HG03108 (cell line): ENCODE data around the gene STPG1.
"Not testable (repeated sequence)": the region's sequence is repeated elsewhere in the genome, so short reads cannot be mapped to it uniquely, and the experiment has no call there.

Experiments
- ATAC-seq: cut with Tn5 transposase; IDR thresholded peaks from one replicate; pipeline ENCODE4 v1.9.1; 2021; ENCODE audit warnings: moderate library complexity; ENCODE audit not compliant: unreplicated experiment

STPG1 gene

GRCh38 chr1:24413350-24414163 lies at the start of gene STPG1:
TSS of gene STPG1 (minus strand) at chr1:24413782. CDS start at chr1:24401388, 12,394 bp downstream.
- no peak for ATAC-seq

GRCh38 chr1:24462128-24462527 lies 48.5 kb upstream of the STPG1 start:
- not testable (repeated sequence) for ATAC-seq

GRCh38 chr1:24459551-24460266 lies 46.1 kb upstream of the STPG1 start:
- ATAC-seq = no peak

- no peak for ATAC-seq
Observed at GRCh38 chr1:24457866-24458265, 44.3 kb upstream of the STPG1 start.

GRCh38 chr1:24455272-24455671 lies 41.7 kb upstream of the STPG1 start:
- no peak for ATAC-seq

GRCh38 chr1:24454673-24455072 lies 41.1 kb upstream of the STPG1 start:
- ATAC-seq = no peak

GRCh38 chr1:24452922-24453485 lies 39.4 kb upstream of the STPG1 start:
- no peak for ATAC-seq

- ATAC-seq = no peak
Observed at GRCh38 chr1:24451746-24452145, 38.2 kb upstream of the STPG1 start.

GRCh38 chr1:24450857-24451397 lies 37.3 kb upstream of the STPG1 start:
- ATAC-seq = no peak

- ATAC-seq = no peak
Observed at GRCh38 chr1:24450316-24450715, 36.7 kb upstream of the STPG1 start.

GRCh38 chr1:24446446-24446845 lies 32.9 kb upstream of the STPG1 start:
- not testable (repeated sequence) for ATAC-seq

- no peak for ATAC-seq
Observed at GRCh38 chr1:24443241-24443656, 29.7 kb upstream of the STPG1 start.

- no peak for ATAC-seq
Observed at GRCh38 chr1:24442764-24443163, 29.2 kb upstream of the STPG1 start.

- no peak for ATAC-seq
Observed at GRCh38 chr1:24441996-24442668, 28.6 kb upstream of the STPG1 start.

GRCh38 chr1:24441480-24441879 lies 27.9 kb upstream of the STPG1 start:
- ATAC-seq = no peak

GRCh38 chr1:24440436-24440835 lies 26.9 kb upstream of the STPG1 start:
- no peak for ATAC-seq

- ATAC-seq = no peak
Observed at GRCh38 chr1:24438423-24438901, 24.9 kb upstream of the STPG1 start.

GRCh38 chr1:24437631-24438396 lies 24.2 kb upstream of the STPG1 start:
- no peak for ATAC-seq

GRCh38 chr1:24435782-24436365 lies 22.3 kb upstream of the STPG1 start:
- no peak for ATAC-seq

GRCh38 chr1:24427545-24427862 lies 13.9 kb upstream of the STPG1 start:
- ATAC-seq = no peak
